ENCODE results near the gene EIF2AK2.

The EIF2AK2 gene

GRCh38 chr2:37153224-37153623 lies 3.6 kb downstream of the EIF2AK2 start:
- no peak for DNase-seq
- TF ChIP-seq GATA1 (IDR thresholded peaks at IDR 0.05; ENCODE audit: low read depth, low read length) (no peak), POLR2A (IDR thresholded peaks at IDR 0.05; ENCODE audit: low read length) (no peak)

GRCh38 chr2:37149626-37150322 lies 7.0 kb downstream of the EIF2AK2 start:
- no peak for DNase-seq
- no peak for TF ChIP-seq POLR2A (IDR thresholded peaks at IDR 0.05; ENCODE audit: low read length)
- no peak for TF ChIP-seq GATA1 (IDR thresholded peaks at IDR 0.05; ENCODE audit: low read depth, low read length)

DNA sequence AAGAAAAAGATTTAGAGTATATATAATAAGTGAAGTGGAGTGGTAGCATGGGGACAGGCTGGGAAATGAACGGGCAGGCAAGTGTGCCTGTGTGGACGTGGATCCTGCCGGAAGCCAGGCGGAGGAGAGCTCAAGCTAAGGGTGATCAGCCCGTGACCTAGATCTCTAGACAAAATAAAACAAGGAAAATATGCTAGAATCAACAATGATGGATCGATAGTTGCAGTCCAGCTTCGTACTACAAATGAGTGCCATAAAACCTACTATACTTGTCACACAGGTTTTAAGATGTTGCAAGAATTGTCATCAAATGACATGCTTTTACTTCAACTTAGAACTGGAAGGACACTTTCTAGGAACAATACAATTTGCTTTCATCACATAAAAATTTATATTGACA lies 8.5 kb downstream of the EIF2AK2 start:
- TF ChIP-seq GATA1 (IDR thresholded peaks at IDR 0.05; ENCODE audit: low read depth, low read length) (no peak), POLR2A (IDR thresholded peaks at IDR 0.05; ENCODE audit: low read length) (no peak)
- DNase-seq = no peak

- TF ChIP-seq GATA1 (IDR thresholded peaks at IDR 0.05; ENCODE audit: low read depth, low read length) (no peak), POLR2A (IDR thresholded peaks at IDR 0.05; ENCODE audit: low read length) (no peak)
- no peak for DNase-seq
Observed at GRCh38 chr2:37146062-37146461, 10.7 kb downstream of the EIF2AK2 start.

GRCh38 chr2:37143974-37144373 lies 12.8 kb downstream of the EIF2AK2 start:
- TF ChIP-seq POLR2A (IDR thresholded peaks at IDR 0.05; ENCODE audit: low read length) (no peak), GATA1 (IDR thresholded peaks at IDR 0.05; ENCODE audit: low read depth, low read length) (no peak)
- DNase-seq = no peak

GRCh38 chr2:37142546-37142945 lies 14.2 kb downstream of the EIF2AK2 start:
- TF ChIP-seq POLR2A (IDR thresholded peaks at IDR 0.05; ENCODE audit: low read length) (no peak), GATA1 (IDR thresholded peaks at IDR 0.05; ENCODE audit: low read depth, low read length) (no peak)
- no peak for DNase-seq

DNA sequence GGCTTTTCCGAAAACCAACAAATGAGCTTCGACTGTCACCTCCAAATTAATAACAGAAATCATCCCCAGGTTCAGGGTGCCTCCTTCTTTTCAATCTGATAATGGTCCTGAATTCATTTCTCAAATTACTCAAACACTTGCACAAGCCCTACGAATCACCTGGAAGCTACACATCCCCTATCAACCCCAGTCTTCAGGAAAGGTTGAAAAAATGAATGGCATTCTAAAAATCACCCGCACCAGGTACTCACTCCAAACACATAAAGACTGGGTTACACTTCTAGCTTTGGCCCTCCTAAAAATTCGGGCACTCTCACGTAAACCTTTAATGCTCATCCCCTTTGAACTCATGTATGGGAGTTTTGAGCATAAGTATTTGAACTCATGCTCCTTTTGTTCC lies 23.9 kb downstream of the EIF2AK2 start:
- no peak for DNase-seq
- TF ChIP-seq POLR2A (IDR thresholded peaks at IDR 0.05; ENCODE audit: low read length) (no peak), GATA1 (IDR thresholded peaks at IDR 0.05; ENCODE audit: low read depth, low read length) (no peak)

GRCh38 chr2:37125416-37125815 lies 31.4 kb downstream of the EIF2AK2 start:
- no peak for DNase-seq
- TF ChIP-seq GATA1 (IDR thresholded peaks at IDR 0.05; ENCODE audit: low read depth, low read length) (no peak), POLR2A (IDR thresholded peaks at IDR 0.05; ENCODE audit: low read length) (no peak)

DNA sequence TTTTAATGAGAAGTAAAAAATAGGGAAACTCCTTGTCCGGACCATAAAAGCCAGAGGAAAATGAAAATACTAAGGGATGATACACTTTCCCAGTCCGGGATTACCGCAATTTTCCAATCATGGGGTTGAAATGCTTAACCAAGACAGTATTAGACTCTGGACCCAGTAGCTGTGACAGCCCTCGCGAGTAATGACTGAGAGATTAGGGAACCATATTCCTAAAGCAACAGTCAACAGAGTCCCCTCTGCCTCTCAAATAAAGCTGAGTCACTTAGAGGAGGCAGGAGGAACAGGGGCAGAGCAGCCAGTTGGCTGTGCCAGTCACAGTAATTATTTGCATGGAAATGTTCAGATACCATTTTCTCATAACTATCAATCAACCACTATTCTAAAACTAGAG lies 37.6 kb downstream of the EIF2AK2 start:
- TF ChIP-seq POLR2A (IDR thresholded peaks at IDR 0.05; ENCODE audit: low read length) (no peak), GATA1 (IDR thresholded peaks at IDR 0.05; ENCODE audit: low read depth, low read length) (no peak)
- peak in 1 of 2 experiments; percentile 27 for DNase-seq

GRCh38 chr2:37117566-37117965 lies 39.2 kb downstream of the EIF2AK2 start:
- no peak for TF ChIP-seq POLR2A (IDR thresholded peaks at IDR 0.05; ENCODE audit: low read length)
- no peak for TF ChIP-seq GATA1 (IDR thresholded peaks at IDR 0.05; ENCODE audit: low read depth, low read length)
- DNase-seq = no peak

- TF ChIP-seq GATA1 (IDR thresholded peaks at IDR 0.05; ENCODE audit: low read depth, low read length) (no peak), POLR2A (IDR thresholded peaks at IDR 0.05; ENCODE audit: low read length) (no peak)
- no peak for DNase-seq
Observed at GRCh38 chr2:37111958-37112357, 44.8 kb downstream of the EIF2AK2 start.

DNA sequence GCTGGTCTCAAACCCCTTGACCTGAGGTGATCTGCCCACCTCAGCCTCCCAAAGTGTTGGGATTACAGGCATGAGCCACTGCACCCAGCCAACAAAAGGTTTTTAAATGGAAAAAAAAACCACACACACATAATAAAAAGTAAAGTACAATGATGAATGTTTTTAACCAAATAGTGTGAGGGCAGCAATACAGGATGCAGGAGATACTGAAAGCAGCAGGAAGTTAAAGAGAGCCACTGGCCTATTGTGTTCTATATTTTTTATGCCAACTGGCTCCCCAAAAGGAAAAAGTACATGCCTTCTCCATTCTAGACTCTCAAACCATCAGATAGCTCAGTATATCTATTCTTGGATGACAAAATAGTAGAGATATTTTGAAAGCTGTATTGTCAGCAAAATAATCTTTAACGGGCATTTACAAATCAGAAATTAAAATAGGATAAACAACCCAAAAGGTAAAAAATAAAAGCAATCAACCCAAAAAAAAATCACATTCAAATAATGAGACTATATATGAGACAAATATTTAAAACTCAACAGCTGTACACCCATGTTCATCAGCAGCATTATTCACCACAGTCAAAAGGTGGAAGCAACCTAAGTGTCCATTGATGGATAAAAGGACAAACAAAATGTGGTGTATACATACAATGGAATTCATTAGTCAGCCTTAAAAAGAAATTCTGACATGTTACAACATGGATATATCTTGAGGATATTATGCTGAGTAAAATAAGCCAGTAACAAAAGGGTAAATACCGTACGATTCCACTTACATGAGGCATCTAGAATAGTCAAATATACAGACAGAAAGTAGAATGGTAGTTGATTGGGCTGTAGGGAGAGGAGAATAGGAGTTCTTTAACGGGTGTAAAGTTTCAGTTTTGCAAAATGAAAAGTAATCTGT lies 46.2 kb downstream of the EIF2AK2 start:
- no peak for DNase-seq
- TF ChIP-seq POLR2A (IDR thresholded peaks at IDR 0.05; ENCODE audit: low read length) (no peak), GATA1 (IDR thresholded peaks at IDR 0.05; ENCODE audit: low read depth, low read length) (no peak)

DNA sequence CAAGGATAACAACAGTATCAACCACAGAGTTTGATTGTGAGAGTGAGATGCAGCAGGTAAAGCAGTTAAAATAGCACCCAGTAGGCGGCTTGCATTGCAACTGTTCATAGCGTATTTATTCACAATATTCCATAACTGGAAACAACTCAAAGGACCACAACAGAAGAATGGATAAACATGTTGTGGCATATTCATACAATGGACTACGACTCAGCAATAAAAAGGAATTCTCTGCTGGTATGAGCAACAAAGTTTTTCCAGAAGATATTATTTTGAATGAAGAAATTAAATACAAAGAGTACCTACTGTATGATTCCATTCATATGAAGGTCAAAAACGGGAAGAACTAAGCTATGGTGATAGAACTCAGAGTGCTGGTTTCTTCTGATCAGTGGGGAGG lies 47.3 kb downstream of the EIF2AK2 start:
- TF ChIP-seq GATA1 (IDR thresholded peaks at IDR 0.05; ENCODE audit: low read depth, low read length) (no peak), POLR2A (IDR thresholded peaks at IDR 0.05; ENCODE audit: low read length) (no peak)

DNA sequence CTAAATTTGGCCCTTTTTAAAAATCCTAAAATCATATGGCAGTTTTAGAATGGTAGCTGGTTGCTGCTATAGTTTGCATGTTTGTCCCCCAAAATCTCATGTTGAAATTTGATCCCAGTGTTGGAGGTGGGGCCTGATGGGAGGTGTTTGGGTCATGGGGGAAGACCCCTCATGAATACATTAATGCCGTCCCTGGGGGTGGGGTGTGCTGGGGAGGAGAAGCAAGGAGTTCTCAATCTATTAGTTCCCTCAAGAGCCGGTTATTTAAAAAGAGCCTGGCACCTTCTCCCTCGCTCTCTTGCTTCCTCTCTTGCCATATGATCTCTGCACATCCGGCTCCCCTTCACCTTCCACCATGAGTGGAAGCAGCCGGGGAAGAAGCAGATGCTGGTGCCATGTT lies 51.6 kb downstream of the EIF2AK2 start:
- TF ChIP-seq POLR2A (IDR thresholded peaks at IDR 0.05; ENCODE audit: low read length) (no peak), GATA1 (IDR thresholded peaks at IDR 0.05; ENCODE audit: low read depth, low read length) (no peak)
- DNase-seq = no peak

More for the DNA sequence above, 47.3 kb downstream of the EIF2AK2 start:
- DNase-seq = no peak

Measured in erythroblast (primary cell).